HepG2 (cell line): ENCODE results near the gene LYPD1. TPM values are rescaled to one million over a fixed set of nuclear protein-coding genes. Genes with fewer than 3 reads are reported as not detected.
A peak's percentile ranks its signal among the peaks of the same experiment; 100 is the strongest.

Experiments used
- ARID4A ChIP-seq: sonication (generic); formaldehyde crosslinking; IDR thresholded peaks from 2 replicates; pipeline ENCODE4 v1.5.0; 2020; ENCODE audit warnings: mild to moderate bottlenecking, missing genetic modification reagents, borderline replicate concordance
- ATAD3A ChIP-seq: sonication (generic); formaldehyde crosslinking; IDR thresholded peaks from 2 replicates; pipeline ENCODE4 v1.4.0; 2020; ENCODE audit warnings: missing genetic modification reagents
- GFI1 ChIP-seq: sonication (generic); formaldehyde crosslinking; IDR thresholded peaks from 2 replicates; pipeline ENCODE4 v1.5.0; 2020; ENCODE audit warnings: missing genetic modification reagents, mild to moderate bottlenecking, borderline replicate concordance
- HNF4A ChIP-seq: sonication (generic); formaldehyde crosslinking; IDR thresholded peaks from 2 replicates; pipeline ENCODE4 v1.4.0; 2020; ENCODE audit warnings: missing genetic modification reagents
- MBNL3 ChIP-seq: fragments of 250-450 bp; sonication (Bioruptor Pico); conservative IDR thresholded peaks from 2 replicates; pipeline ENCODE4 v1.8.0; 2022; ENCODE audit warnings: mild to moderate bottlenecking, inconsistent platforms
- MEIS1 ChIP-seq: sonication (generic); formaldehyde crosslinking; IDR thresholded peaks from 2 replicates; pipeline ENCODE4 v1.9.0; 2021; ENCODE audit warnings: mild to moderate bottlenecking, missing genetic modification reagents, moderate library complexity, borderline replicate concordance
- MNT ChIP-seq: fragments of 450-650 bp; IDR thresholded peaks from 2 replicates; pipeline ENCODE4 v1.6.1; 2016
- PAX8 ChIP-seq: sonication (generic); formaldehyde crosslinking; IDR thresholded peaks from 2 replicates; pipeline ENCODE4 v1.8.0; 2022; ENCODE audit warnings: mild to moderate bottlenecking, missing genetic modification reagents, borderline replicate concordance
- PRPF4 ChIP-seq: fragments of 200-400 bp; formaldehyde crosslinking; IDR thresholded peaks from 2 replicates; pipeline ENCODE4 v1.6.1; 2016; ENCODE audit warnings: low read length, low read depth; ENCODE audit not compliant: poor library complexity, severe bottlenecking
- SCMH1 ChIP-seq: sonication (generic); formaldehyde crosslinking; IDR thresholded peaks from 2 replicates; pipeline ENCODE4 v1.9.0; 2021; ENCODE audit warnings: missing genetic modification reagents, mild to moderate bottlenecking, borderline replicate concordance
- SIN3B ChIP-seq: fragments of 150-350 bp; IDR thresholded peaks from 2 replicates; pipeline ENCODE4 v1.6.1; 2014; ENCODE audit warnings: low read length
- TCF7 ChIP-seq: sonication (generic); IDR thresholded peaks from 2 replicates; pipeline ENCODE4 v1.6.1; 2016; ENCODE audit warnings: antibody characterized with exemption, low read depth
- TRIM22 ChIP-seq: fragments of 450-650 bp; IDR thresholded peaks from 2 replicates; pipeline ENCODE4 v1.6.1; 2017
- YEATS4 ChIP-seq: sonication (generic); formaldehyde crosslinking; IDR thresholded peaks from 2 replicates; pipeline ENCODE4 v1.4.0; 2020; ENCODE audit warnings: missing genetic modification reagents, borderline replicate concordance
- ZNF205 ChIP-seq: IDR thresholded peaks from 2 replicates; pipeline ENCODE4 v1.6.1; 2018; ENCODE audit warnings: missing biosample characterization, missing genetic modification reagents
- ZNF232 ChIP-seq: sonication (generic); formaldehyde crosslinking; IDR thresholded peaks from 2 replicates; pipeline ENCODE4 v1.4.0; 2020; ENCODE audit warnings: missing genetic modification reagents, borderline replicate concordance
- ZNF317 ChIP-seq: sonication (generic); formaldehyde crosslinking; IDR thresholded peaks from 2 replicates; pipeline ENCODE4 v1.5.0; 2020; ENCODE audit warnings: mild to moderate bottlenecking, missing genetic modification reagents
- ZNF552 ChIP-seq: sonication (generic); formaldehyde crosslinking; IDR thresholded peaks from 2 replicates; pipeline ENCODE4 v1.9.0; 2022; ENCODE audit warnings: missing genetic modification reagents, mild to moderate bottlenecking, borderline replicate concordance
- ZNF773 ChIP-seq: sonication (generic); formaldehyde crosslinking; IDR thresholded peaks from 2 replicates; pipeline ENCODE4 v1.4.0; 2020; ENCODE audit warnings: missing genetic modification reagents, borderline replicate concordance
- polyA plus RNA-seq, 8 experiments: library from polyadenylated mRNA; depleted of rRNA in 3 of 8; stranded (reverse) in 7 of 8; unstranded in 1 of 8; fragments of >200 nt; fragmentation: Illumina TruSeq in 4 of 8; extraction: Trizol in 4 of 8; gene quantifications; 2 replicates each; pipeline versions ENCODE4 v1.2.1 to v1.2.3, GENCODE V29; 2011 to 2016; ENCODE audit warnings: low read depth in 4 of 8, missing spikeins in 1 of 8, mixed read lengths in 1 of 8; ENCODE audit not compliant: insufficient read depth in 1 of 8
- total RNA-seq, 5 experiments: library from RNA; depleted of rRNA; stranded (reverse); fragments of >200 nt; fragmentation: Illumina TruSeq; extraction: Trizol; gene quantifications; 2 replicates each; pipeline ENCODE4 v1.2.3, GENCODE V29; 2016; ENCODE audit warnings: low read depth in 1 of 5

Gene LYPD1
- total and polyA plus RNA-seq, 2 of the 13 experiments (the other 11 are each of a cell fraction or from before 2014, with no cell fraction given) = not detected

GRCh38 chr2:132642415-132642814 is 27.6 kb downstream of the LYPD1 start (continued):
- TF ChIP-seq MNT (peak; percentile 25; the same call in 1 of the 2 replicates), SCMH1 (CRISPR knock-in tag) (no peak), YEATS4 (CRISPR knock-in tag) (no peak), TRIM22 (no peak), PAX8 (CRISPR knock-in tag) (no peak), MEIS1 (CRISPR knock-in tag) (no peak), ZNF205 (CRISPR knock-in tag) (no peak), ZNF552 (CRISPR knock-in tag) (no peak), PRPF4 (no peak), ATAD3A (no peak), SIN3B (no peak), ZNF232 (CRISPR knock-in tag) (no peak), GFI1 (CRISPR knock-in tag) (no peak), MBNL3 (CRISPR knock-in tag) (no peak), HNF4A (CRISPR knock-in tag) (peak; percentile 33; the same call in 1 of the 2 replicates), ARID4A (0 out of 2 replicates have a peak, but pooled peaks have one; percentile 30), TCF7 (peak; percentile 63), ZNF317 (CRISPR knock-in tag) (no peak), ZNF773 (CRISPR knock-in tag) (no peak)
